RWPE1 (cell line): ENCODE data around the gene WWOX.

Source experiments
- CTCF ChIA-PET: fragments of 350-600 bp; sonication (Branson Sonifier 250); formaldehyde crosslinking; extraction: SDS; loops from one replicate; lab custom pipeline; 2021; lab: Yijun Ruan, JAX
- POLR2A ChIA-PET: fragments of 400-600 bp; formaldehyde crosslinking; extraction: SDS; loops from one replicate; lab custom pipeline; 2020; ENCODE audit warnings: antibody characterized with exemption; ENCODE audit not compliant: low non-redundant PET; lab: Yijun Ruan, JAX
- DNase-seq: peaks from one replicate; pipeline ENCODE4 v3.0.0; 2012; ENCODE audit warnings: low spot score
- H3K27ac ChIP-seq: fragments of 450-650 bp; 2 replicates; pipeline ENCODE4 v1.5.1; 2017
- TF ChIP-seq, protein P1 (sequence below): fragments of 450-650 bp; conservative IDR thresholded peaks from 2 replicates; pipeline ENCODE4 v1.5.1; 2017; ENCODE audit warnings: low read depth, mild to moderate bottlenecking

Gene WWOX

DNA sequence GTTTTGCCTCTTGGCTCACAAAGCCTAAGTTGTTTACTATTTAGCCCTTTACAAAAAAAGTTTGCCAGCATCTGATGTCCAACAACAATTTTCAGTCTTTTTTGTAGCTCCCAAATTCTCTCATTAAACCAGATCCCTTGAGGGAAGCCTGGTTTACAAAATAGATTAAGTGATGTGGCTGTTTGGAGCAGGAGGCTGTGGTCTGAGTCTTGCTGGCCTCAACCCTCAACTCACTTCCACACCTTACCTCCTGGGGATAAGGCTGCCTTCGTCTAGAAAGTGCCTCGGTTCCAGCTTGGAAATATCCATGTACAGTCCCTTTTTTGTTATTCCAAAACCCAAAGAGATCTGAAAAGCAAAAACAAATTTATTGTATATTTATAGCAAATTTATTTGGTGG is 138.4 kb downstream of the WWOX start:
- H3K27ac ChIP-seq, result no peak overlapping the region
- ChIA-PET POLR2A (no interaction called here), CTCF (interaction anchor here (0.7 kb wide), 1 partner anchor 543 kb away, joined by 3 read pairs; no protein-coding TSS in a partner anchor)
- no peak for DNase-seq
- TF ChIP-seq, protein P1, sequence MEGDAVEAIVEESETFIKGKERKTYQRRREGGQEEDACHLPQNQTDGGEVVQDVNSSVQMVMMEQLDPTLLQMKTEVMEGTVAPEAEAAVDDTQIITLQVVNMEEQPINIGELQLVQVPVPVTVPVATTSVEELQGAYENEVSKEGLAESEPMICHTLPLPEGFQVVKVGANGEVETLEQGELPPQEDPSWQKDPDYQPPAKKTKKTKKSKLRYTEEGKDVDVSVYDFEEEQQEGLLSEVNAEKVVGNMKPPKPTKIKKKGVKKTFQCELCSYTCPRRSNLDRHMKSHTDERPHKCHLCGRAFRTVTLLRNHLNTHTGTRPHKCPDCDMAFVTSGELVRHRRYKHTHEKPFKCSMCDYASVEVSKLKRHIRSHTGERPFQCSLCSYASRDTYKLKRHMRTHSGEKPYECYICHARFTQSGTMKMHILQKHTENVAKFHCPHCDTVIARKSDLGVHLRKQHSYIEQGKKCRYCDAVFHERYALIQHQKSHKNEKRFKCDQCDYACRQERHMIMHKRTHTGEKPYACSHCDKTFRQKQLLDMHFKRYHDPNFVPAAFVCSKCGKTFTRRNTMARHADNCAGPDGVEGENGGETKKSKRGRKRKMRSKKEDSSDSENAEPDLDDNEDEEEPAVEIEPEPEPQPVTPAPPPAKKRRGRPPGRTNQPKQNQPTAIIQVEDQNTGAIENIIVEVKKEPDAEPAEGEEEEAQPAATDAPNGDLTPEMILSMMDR, result no peak

DNA sequence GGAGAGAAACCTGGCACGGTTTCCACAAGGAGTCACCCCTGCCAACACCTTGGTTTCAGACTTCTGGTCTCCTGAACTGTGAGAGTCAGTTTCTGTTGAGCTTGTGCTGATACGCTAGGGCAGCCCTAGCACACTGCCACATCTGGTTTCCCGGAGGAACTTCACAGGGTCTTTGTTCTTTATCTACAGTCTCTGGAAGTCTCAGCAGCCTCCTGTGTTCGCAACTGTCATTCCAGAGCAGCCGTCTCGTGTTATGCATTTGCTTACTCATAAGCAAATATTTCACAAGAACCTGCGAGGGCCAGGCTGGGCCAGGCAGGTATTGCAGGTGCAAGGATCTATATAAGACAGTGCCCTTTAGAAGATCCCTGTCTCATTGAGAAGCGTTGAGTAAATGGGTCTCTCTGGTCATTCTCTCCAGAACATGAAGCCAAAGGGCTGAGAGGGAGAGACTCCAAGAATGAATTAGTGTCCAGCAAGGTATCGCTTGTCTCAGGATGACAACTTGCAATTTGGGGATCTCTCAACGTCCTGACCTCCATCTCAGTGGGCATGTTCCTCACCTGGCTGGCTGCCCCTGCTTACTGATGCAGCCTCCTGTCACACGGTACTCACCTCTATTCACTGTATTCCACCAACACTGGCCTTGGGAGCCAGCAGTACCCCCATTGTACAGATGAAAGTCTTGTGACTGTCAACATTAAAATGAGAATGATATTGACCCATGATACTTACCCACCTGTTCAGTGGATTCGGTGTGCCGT is 141.2 kb downstream of the WWOX start:
- ChIA-PET POLR2A (no interaction called here), CTCF (no interaction called here)
- TF ChIP-seq, protein P1, result no peak
- H3K27ac ChIP-seq, result no peak overlapping the region
- DNase-seq, result peak; percentile 35

DNA sequence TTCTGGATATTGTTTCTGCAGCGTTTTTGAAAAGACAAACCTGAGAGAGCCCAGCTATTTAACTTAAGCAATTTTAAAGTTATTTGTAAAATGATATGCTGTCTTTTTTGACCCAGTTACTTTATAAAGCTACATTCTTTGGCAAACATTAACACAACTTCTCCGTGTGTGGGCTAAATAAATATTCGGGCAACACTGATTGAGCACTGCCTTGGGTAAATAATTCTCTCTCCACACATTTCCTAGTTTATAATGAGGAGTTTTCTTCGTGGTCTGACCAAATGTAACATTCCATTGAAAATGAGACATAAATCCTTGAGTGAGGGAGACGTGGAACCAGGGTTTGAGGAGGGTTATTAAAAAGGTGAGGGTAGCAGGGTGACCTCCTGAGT is 142.8 kb downstream of the WWOX start:
- CTCF ChIA-PET, result no interaction called here

DNA sequence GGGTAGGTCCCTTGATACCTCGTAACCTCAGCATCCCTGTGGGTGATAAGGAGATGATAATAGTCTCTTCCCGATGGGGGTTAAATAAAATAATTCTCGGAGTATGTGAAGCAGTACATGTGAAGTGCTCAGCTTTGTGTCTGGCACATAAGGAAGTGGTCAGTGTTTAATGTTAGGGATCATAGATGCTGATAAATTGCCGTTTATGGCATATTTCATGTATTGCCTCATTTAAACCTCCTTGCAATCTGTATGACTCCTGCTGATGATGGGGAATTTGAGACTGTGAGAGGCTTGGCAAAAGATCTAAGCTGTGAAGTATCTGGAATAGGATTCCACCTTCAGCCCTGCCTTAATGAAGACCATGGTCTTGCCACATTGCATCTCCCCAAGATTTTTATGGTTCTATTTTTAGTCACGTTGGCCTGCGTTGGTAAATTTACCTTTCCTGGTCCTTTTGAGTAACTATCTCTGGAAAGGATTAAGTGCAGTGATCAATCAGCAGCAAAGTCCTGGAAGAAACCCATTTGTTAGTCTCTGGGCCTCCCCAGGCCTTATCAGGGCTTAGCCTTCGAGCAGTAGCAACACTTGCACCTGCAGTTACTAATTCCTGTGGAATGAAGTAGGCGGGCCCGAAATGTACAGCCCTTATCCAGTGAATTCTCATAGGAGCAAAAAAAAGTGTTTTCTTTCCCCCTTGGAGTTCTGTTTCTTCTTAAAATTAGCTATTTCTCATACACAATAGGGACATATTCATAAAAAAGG is 144.9 kb downstream of the WWOX start:
- peak; percentile 17 for DNase-seq
- ChIA-PET CTCF (no interaction called here), POLR2A (no interaction called here)
- TF ChIP-seq, protein P1, result no peak
- H3K27ac ChIP-seq, result no peak overlapping the region

More for the DNA sequence above, 142.8 kb downstream of the WWOX start:
- no peak overlapping the region for H3K27ac ChIP-seq
- POLR2A ChIA-PET, result no interaction called here
- DNase-seq, result no peak
- TF ChIP-seq, protein P1, result no peak

DNA sequence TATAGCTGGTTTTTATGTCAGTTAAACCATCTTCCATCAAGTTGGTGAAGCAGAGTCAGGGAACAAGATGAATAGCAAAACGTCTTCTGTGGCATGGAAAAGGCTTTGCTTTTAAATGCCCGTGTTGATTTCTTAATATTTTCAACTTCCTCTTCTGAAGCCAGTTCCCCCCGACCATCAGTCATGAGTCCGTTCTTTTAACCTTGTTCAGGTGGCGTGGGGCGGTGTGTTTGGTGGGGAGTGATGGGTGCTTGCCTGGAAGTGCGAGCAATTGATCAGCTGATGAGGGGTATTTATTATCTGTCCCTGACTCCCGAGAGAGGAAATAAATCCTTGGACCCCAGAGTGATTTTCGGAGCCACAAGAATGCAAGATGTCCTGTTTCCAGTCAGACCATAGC is 147.1 kb downstream of the WWOX start:
- ChIA-PET CTCF (no interaction called here), POLR2A (no interaction called here)
- no peak overlapping the region for H3K27ac ChIP-seq
- TF ChIP-seq, protein P1, result no peak
- no peak for DNase-seq

DNA sequence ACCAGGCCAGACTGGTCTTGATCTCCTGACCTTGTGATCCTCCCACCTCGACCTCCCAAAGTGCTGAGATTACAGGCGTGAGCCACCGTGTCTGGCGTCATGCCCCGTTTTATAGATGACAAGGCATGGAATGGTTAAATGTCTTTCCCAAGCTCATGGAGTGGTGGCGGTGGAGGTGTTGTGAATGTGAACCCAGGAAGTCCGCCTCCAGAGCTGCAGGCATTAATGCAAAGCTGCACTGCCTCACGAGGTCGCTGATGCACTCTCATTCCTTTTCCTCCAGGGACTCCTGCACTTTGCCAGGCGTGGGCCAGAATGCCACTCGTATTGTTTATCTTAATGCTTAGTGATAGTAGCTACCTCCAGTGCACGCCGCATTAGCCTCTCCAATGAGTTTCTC is 149.6 kb downstream of the WWOX start:
- POLR2A ChIA-PET, result no interaction called here
- TF ChIP-seq, protein P1, result no peak

More for the DNA sequence above, 149.6 kb downstream of the WWOX start:
- H3K27ac ChIP-seq, result no peak overlapping the region
- CTCF ChIA-PET, result no interaction called here
- DNase-seq, result no peak
